ENCODE results near the gene STARD13. TPM values are rescaled to one million over a fixed set of nuclear protein-coding genes. Genes with fewer than 3 reads are reported as not detected.

Gene STARD13
- total RNA-seq, 2 experiments from 2014 or later = not detected

GRCh38 chr13:33235078-33235477 lies 50.5 kb downstream of the STARD13 start:
- Mint-ChIP-seq H3K4me3 (no peak overlapping the region), H3K27me3 (peaks cover 6% of the 10 kb centered on the region), H3K27ac (no peak overlapping the region), H3K9me3 (no peaks in the 10 kb centered on the region), H3K36me3 (ENCODE audit: low read depth) (no peaks in the 10 kb centered on the region), H3K4me1 (ENCODE audit: low read depth) (no peaks in the 10 kb centered on the region)
- intact Hi-C loops (cut with micrococcal nuclease) = no loop called here
- no peak for ATAC-seq
- no peak for TF ChIP-seq CTCF (IDR thresholded peaks at IDR 0.05)
- ChIA-PET CTCF (no interaction called here), POLR2A (no interaction called here)
- DNase-seq = no peak

- intact Hi-C loops (cut with micrococcal nuclease) = no loop called here
- Mint-ChIP-seq H3K4me1 (ENCODE audit: low read depth) (peaks cover 2% of the 10 kb centered on the region), H3K27ac (no peak overlapping the region), H3K27me3 (peaks cover 6% of the 10 kb centered on the region), H3K36me3 (ENCODE audit: low read depth) (no peaks in the 10 kb centered on the region), H3K4me3 (no peak overlapping the region), H3K9me3 (no peaks in the 10 kb centered on the region)
- ATAC-seq (no peak), DNase-seq (no peak)
- TF ChIP-seq CTCF (IDR thresholded peaks at IDR 0.05) = no peak
- CTCF ChIA-PET = no interaction called here
- POLR2A ChIA-PET = no interaction called here
Observed at GRCh38 chr13:33233547-33233946, 52.0 kb downstream of the STARD13 start.

- Mint-ChIP-seq H3K36me3 (ENCODE audit: low read depth) (no peaks in the 10 kb centered on the region), H3K4me3 (no peak overlapping the region)
Observed at GRCh38 chr13:33232883-33233282, 52.7 kb downstream of the STARD13 start.

GRCh38 chr13:33231339-33231738 lies 54.2 kb downstream of the STARD13 start:
- H3K4me1 Mint-ChIP-seq (ENCODE audit: low read depth) = peaks cover 3% of the 10 kb centered on the region
- CTCF ChIA-PET = no interaction called here
- H3K4me3 Mint-ChIP-seq = no peak overlapping the region
- ATAC-seq = no peak
- H3K36me3 Mint-ChIP-seq (ENCODE audit: low read depth) = no peaks in the 10 kb centered on the region
- H3K27ac Mint-ChIP-seq = no peak overlapping the region
- no peak for DNase-seq
- no peaks in the 10 kb centered on the region for H3K9me3 Mint-ChIP-seq
- intact Hi-C loops (cut with micrococcal nuclease) = no loop called here
- H3K27me3 Mint-ChIP-seq = peaks cover 3% of the 10 kb centered on the region
- no peak for TF ChIP-seq CTCF (IDR thresholded peaks at IDR 0.05)
- POLR2A ChIA-PET = no interaction called here

More at GRCh38 chr13:33232883-33233282, 52.7 kb downstream of the STARD13 start:
- DNase-seq = no peak
- POLR2A ChIA-PET = no interaction called here
- Mint-ChIP-seq H3K4me1 (ENCODE audit: low read depth) (peaks cover 3% of the 10 kb centered on the region), H3K27ac (no peak overlapping the region), H3K9me3 (no peaks in the 10 kb centered on the region), H3K27me3 (peaks cover 5% of the 10 kb centered on the region)
- intact Hi-C loops (cut with micrococcal nuclease) = no loop called here
- no peak for ATAC-seq
- TF ChIP-seq CTCF (IDR thresholded peaks at IDR 0.05) = no peak
- CTCF ChIA-PET = no interaction called here

GRCh38 chr13:33230178-33230881 lies 55.2 kb downstream of the STARD13 start:
- Mint-ChIP-seq H3K36me3 (ENCODE audit: low read depth) (no peaks in the 10 kb centered on the region), H3K27ac (no peak overlapping the region), H3K4me3 (no peak overlapping the region), H3K9me3 (no peaks in the 10 kb centered on the region), H3K27me3 (peaks cover 3% of the 10 kb centered on the region), H3K4me1 (ENCODE audit: low read depth) (peaks cover 3% of the 10 kb centered on the region)
- CTCF ChIA-PET = interaction anchor here (1.1 to 1.2 kb wide), 2 partner anchors 9 to 493 kb away, joined by 4 to 5 read pairs; no protein-coding TSS in a partner anchor
- POLR2A ChIA-PET = no interaction called here
- intact Hi-C loops (cut with micrococcal nuclease) = no loop called here
- DNase-seq = no peak
- TF ChIP-seq CTCF (IDR thresholded peaks at IDR 0.05) = no peak
- ATAC-seq = no peak
